ENCODE measurements around the gene SIDT2.
"Not testable (repeated sequence)": the region's sequence is repeated elsewhere in the genome, so short reads cannot be mapped to it uniquely, and the experiment has no call there.

Gene SIDT2

GRCh38 chr11:117178210-117179034, at the start of gene SIDT2:
SIDT2 (plus strand) TSS chr11:117178743; CDS start chr11:117179264, 521 bp downstream.
- TF ChIP-seq CTCF (IDR thresholded peaks at IDR 0.05), result no peak
- peaks cover 15% of the 10 kb centered on the region for H3K4me1 ChIP-seq
- no peaks in the 10 kb centered on the region for H3K27me3 ChIP-seq (ENCODE audit: control insufficient read depth, insufficient read depth, low read length)
- H3K9me3 ChIP-seq (ENCODE audit: control insufficient read depth, low read length), result no peaks in the 10 kb centered on the region
- no peaks in the 10 kb centered on the region for H3K79me2 ChIP-seq
- peak within 1 kb of the TSS; percentile 70 for H3K4me2 ChIP-seq (ENCODE audit: low read length)
- no peaks in the 10 kb centered on the region for H3K36me3 ChIP-seq (ENCODE audit: control insufficient read depth, insufficient read depth, low read length)
- peak within 1 kb of the TSS; percentile 11 for H3K9ac ChIP-seq
- peak within 1 kb of the TSS; percentile 67 for H3K4me3 ChIP-seq (ENCODE audit: low read depth, low read length)
- H2AFZ ChIP-seq, result peak within 1 kb of the TSS; percentile 82
- H3K27ac ChIP-seq, result peak within 1 kb of the TSS; percentile 64

- not testable (repeated sequence) for H3K36me3 ChIP-seq (ENCODE audit: control insufficient read depth, insufficient read depth, low read length); H3K27me3 ChIP-seq (ENCODE audit: control insufficient read depth, insufficient read depth, low read length)
These were observed 48.1 kb upstream of the SIDT2 start for GRCh38 chr11:117130396-117130795.

GRCh38 chr11:117130879-117131278, 47.7 kb upstream of the SIDT2 start:
- H3K27ac ChIP-seq, result no peak overlapping the region
- TF ChIP-seq CTCF (IDR thresholded peaks at IDR 0.05), result no peak
- no peak overlapping the region for H3K4me2 ChIP-seq (ENCODE audit: low read length)

More at GRCh38 chr11:117130396-117130795, 48.1 kb upstream of the SIDT2 start:
- H3K27ac ChIP-seq; H3K4me3 ChIP-seq (ENCODE audit: low read depth, low read length); H3K9me3 ChIP-seq (ENCODE audit: control insufficient read depth, low read length); H3K9ac ChIP-seq; H2AFZ ChIP-seq; H3K4me2 ChIP-seq (ENCODE audit: low read length); H3K4me1 ChIP-seq; H3K79me2 ChIP-seq: not testable (repeated sequence)

GRCh38 chr11:117134431-117134830, 44.1 kb upstream of the SIDT2 start:
- no peaks in the 10 kb centered on the region for H3K9me3 ChIP-seq (ENCODE audit: control insufficient read depth, low read length)
- no peak for TF ChIP-seq CTCF (IDR thresholded peaks at IDR 0.05)
- no peaks in the 10 kb centered on the region for H3K36me3 ChIP-seq (ENCODE audit: control insufficient read depth, insufficient read depth, low read length)
- no peak overlapping the region for H3K4me3 ChIP-seq (ENCODE audit: low read depth, low read length)
- no peaks in the 10 kb centered on the region for H3K27me3 ChIP-seq (ENCODE audit: control insufficient read depth, insufficient read depth, low read length)
- H3K4me1 ChIP-seq, result no peaks in the 10 kb centered on the region
- no peak overlapping the region for H2AFZ ChIP-seq
- H3K4me2 ChIP-seq (ENCODE audit: low read length), result no peak overlapping the region
- H3K79me2 ChIP-seq, result no peaks in the 10 kb centered on the region
- H3K9ac ChIP-seq, result no peak overlapping the region
- no peak overlapping the region for H3K27ac ChIP-seq

More at GRCh38 chr11:117130879-117131278, 47.7 kb upstream of the SIDT2 start:
- H3K9me3 ChIP-seq (ENCODE audit: control insufficient read depth, low read length), result no peaks in the 10 kb centered on the region
- no peaks in the 10 kb centered on the region for H3K4me1 ChIP-seq
- H2AFZ ChIP-seq, result no peak overlapping the region
- H3K9ac ChIP-seq, result no peak overlapping the region
- H3K27me3 ChIP-seq (ENCODE audit: control insufficient read depth, insufficient read depth, low read length), result no peaks in the 10 kb centered on the region
- H3K79me2 ChIP-seq, result no peaks in the 10 kb centered on the region
- H3K36me3 ChIP-seq (ENCODE audit: control insufficient read depth, insufficient read depth, low read length), result no peaks in the 10 kb centered on the region
- H3K4me3 ChIP-seq (ENCODE audit: low read depth, low read length), result no peak overlapping the region

GRCh38 chr11:117134979-117135378, 43.6 kb upstream of the SIDT2 start:
- not testable (repeated sequence) for H3K36me3 ChIP-seq (ENCODE audit: control insufficient read depth, insufficient read depth, low read length); H3K27ac ChIP-seq; H3K9me3 ChIP-seq (ENCODE audit: control insufficient read depth, low read length); H2AFZ ChIP-seq; H3K79me2 ChIP-seq; H3K4me1 ChIP-seq; H3K27me3 ChIP-seq (ENCODE audit: control insufficient read depth, insufficient read depth, low read length); H3K9ac ChIP-seq; H3K4me2 ChIP-seq (ENCODE audit: low read length); H3K4me3 ChIP-seq (ENCODE audit: low read depth, low read length)

- not testable (repeated sequence) for H3K4me2 ChIP-seq (ENCODE audit: low read length); H3K4me1 ChIP-seq; H3K4me3 ChIP-seq (ENCODE audit: low read depth, low read length); H3K9ac ChIP-seq; H3K36me3 ChIP-seq (ENCODE audit: control insufficient read depth, insufficient read depth, low read length); H3K79me2 ChIP-seq; H2AFZ ChIP-seq; H3K27ac ChIP-seq; H3K27me3 ChIP-seq (ENCODE audit: control insufficient read depth, insufficient read depth, low read length); H3K9me3 ChIP-seq (ENCODE audit: control insufficient read depth, low read length)
These were observed 41.1 kb upstream of the SIDT2 start for GRCh38 chr11:117137223-117138086.
